ENCODE data around the gene RAB30.

Gene RAB30

GRCh38 chr11:83061883-83062282 lies 9.8 kb downstream of the RAB30 start:
- Histone ChIP-seq H3K36me3 (ENCODE audit: control insufficient read depth, low read length) (peaks cover 75% of the 10 kb centered on the region), H3K27me3 (ENCODE audit: control insufficient read depth, low read length) (no peaks in the 10 kb centered on the region), H4K20me1 (ENCODE audit: control insufficient read depth, insufficient read depth, low read depth, low read length) (no peaks in the 10 kb centered on the region), H3K4me1 (ENCODE audit: control insufficient read depth, low read length) (peaks cover 99% of the 10 kb centered on the region), H3F3A (ENCODE audit: control insufficient read depth, insufficient read depth) (peaks cover 65% of the 10 kb centered on the region), H3K27ac (ENCODE audit: low read depth, low read length) (peak overlapping the region; percentile 99), H3K4me2 (ENCODE audit: low read length) (peak overlapping the region; percentile 93), H3K4me3 (ENCODE audit: low read length) (peak overlapping the region; percentile 69), H3K9me3 (ENCODE audit: control insufficient read depth, insufficient read depth, low read length) (peaks cover 11% of the 10 kb centered on the region), H3K9me2 (replicated peaks; ENCODE audit: control insufficient read depth, low read length) (no peaks in the 10 kb centered on the region), H3K79me2 (ENCODE audit: control insufficient read depth, low read length) (peaks cover 84% of the 10 kb centered on the region)
- no peak for TF ChIP-seq CTCF (IDR thresholded peaks at IDR 0.05; ENCODE audit: low read depth, low read length, poor library complexity, severe bottlenecking)

- peaks cover 16% of the 10 kb centered on the region for H3K9me3 ChIP-seq (ENCODE audit: control insufficient read depth, insufficient read depth, low read length)
- no peaks in the 10 kb centered on the region for H4K20me1 ChIP-seq (ENCODE audit: control insufficient read depth, insufficient read depth, low read depth, low read length)
- H3K27ac ChIP-seq (ENCODE audit: low read depth, low read length): peak overlapping the region; percentile 99
- H3K27me3 ChIP-seq (ENCODE audit: control insufficient read depth, low read length): no peaks in the 10 kb centered on the region
- H3F3A ChIP-seq (ENCODE audit: control insufficient read depth, insufficient read depth): peaks cover 66% of the 10 kb centered on the region
- no peaks in the 10 kb centered on the region for H3K9me2 ChIP-seq (replicated peaks; ENCODE audit: control insufficient read depth, low read length)
- H3K4me3 ChIP-seq (ENCODE audit: low read length): peak overlapping the region; percentile 69
- peak overlapping the region; percentile 93 for H3K4me2 ChIP-seq (ENCODE audit: low read length)
- peaks cover 76% of the 10 kb centered on the region for H3K36me3 ChIP-seq (ENCODE audit: control insufficient read depth, low read length)
- H3K4me1 ChIP-seq (ENCODE audit: control insufficient read depth, low read length): peaks cover 99% of the 10 kb centered on the region
- TF ChIP-seq CTCF (IDR thresholded peaks at IDR 0.05; ENCODE audit: low read depth, low read length, poor library complexity, severe bottlenecking) (no peak), EZH2phosphoT487 (IDR thresholded peaks at IDR 0.05; ENCODE audit: borderline replicate concordance, low read length) (no peak)
- H3K79me2 ChIP-seq (ENCODE audit: control insufficient read depth, low read length): peaks cover 84% of the 10 kb centered on the region
Observed at GRCh38 chr11:83060965-83061364, 10.7 kb downstream of the RAB30 start.

GRCh38 chr11:83057721-83058120 lies 14.0 kb downstream of the RAB30 start:
- H3K27ac ChIP-seq (ENCODE audit: low read depth, low read length): peak overlapping the region; percentile 87
- peak overlapping the region; percentile 19 for H3K4me3 ChIP-seq (ENCODE audit: low read length)
- peak overlapping the region; percentile 93 for H3K4me2 ChIP-seq (ENCODE audit: low read length)
- H3K27me3 ChIP-seq (ENCODE audit: control insufficient read depth, low read length): no peaks in the 10 kb centered on the region
- H3F3A ChIP-seq (ENCODE audit: control insufficient read depth, insufficient read depth): peaks cover 59% of the 10 kb centered on the region
- peaks cover 100% of the 10 kb centered on the region for H3K4me1 ChIP-seq (ENCODE audit: control insufficient read depth, low read length)
- H3K36me3 ChIP-seq (ENCODE audit: control insufficient read depth, low read length): peaks cover 86% of the 10 kb centered on the region
- no peaks in the 10 kb centered on the region for H3K9me2 ChIP-seq (replicated peaks; ENCODE audit: control insufficient read depth, low read length)
- H3K79me2 ChIP-seq (ENCODE audit: control insufficient read depth, low read length): peaks cover 98% of the 10 kb centered on the region
- peaks cover 16% of the 10 kb centered on the region for H3K9me3 ChIP-seq (ENCODE audit: control insufficient read depth, insufficient read depth, low read length)
- no peaks in the 10 kb centered on the region; the same call in 1 of the 2 replicates for H4K20me1 ChIP-seq (ENCODE audit: control insufficient read depth, insufficient read depth, low read depth, low read length)
- TF ChIP-seq CTCF (IDR thresholded peaks at IDR 0.05; ENCODE audit: low read depth, low read length, poor library complexity, severe bottlenecking) (no peak), EZH2phosphoT487 (IDR thresholded peaks at IDR 0.05; ENCODE audit: borderline replicate concordance, low read length) (no peak)

Measured in DOHH2 (cell line).